IMR-90 (cell line): ENCODE results near the gene LRIG1. TPM values are rescaled to one million over a fixed set of nuclear protein-coding genes. Genes with fewer than 3 reads are reported as not detected.

Source experiments
- ATAC-seq: fragments of 200-7000 bp; cut with Tn5 transposase; 2 replicates; pipeline ENCODE4 v1.9.1; 2020; ENCODE audit warnings: low read depth, mild to moderate bottlenecking, moderate library complexity
- BruUV-seq: library from RNA; stranded (reverse); fragments of 400-500 nt; replicated peaks from 2 replicates; lab custom pipeline; 2021; lab: Mats Ljungman, UMichigan
- CTCF ChIA-PET: fragments of 300-600 bp; formaldehyde crosslinking; extraction: SDS; loops from one replicate; lab custom pipeline; 2021; ENCODE audit warnings: antibody characterized with exemption; lab: Yijun Ruan, JAX
- POLR2A ChIA-PET: fragments of 300-600 bp; sonication (Branson Sonifier 250); formaldehyde crosslinking; loops from one replicate; lab custom pipeline; 2022; ENCODE audit warnings: antibody characterized with exemption; ENCODE audit not compliant: unreplicated experiment; lab: Charles Lee
- DNase-seq: peaks from one replicate; pipeline ENCODE4 v3.0.0; 2013
- H2AFZ ChIP-seq: replicated peaks from 2 replicates; pipeline ENCODE3; 2013; ENCODE audit warnings: low read length, mild to moderate bottlenecking; ENCODE audit not compliant: poor library complexity
- H2AK5ac ChIP-seq: 2 replicates; pipeline ENCODE4 v1.6.1; 2013; ENCODE audit warnings: low read depth, low read length, inconsistent platforms
- H2AK9ac ChIP-seq: replicated peaks from 2 replicates; pipeline ENCODE3; 2013; ENCODE audit warnings: mild to moderate bottlenecking, low read depth, low read length, moderate library complexity; ENCODE audit not compliant: poor library complexity
- H2BK120ac ChIP-seq: 2 replicates; pipeline ENCODE4 v1.6.1; 2013; ENCODE audit warnings: low read depth, low read length, inconsistent platforms
- H2BK15ac ChIP-seq: 3 replicates; pipeline ENCODE4 v1.6.1; 2013; ENCODE audit warnings: low read depth, low read length, inconsistent platforms
- H2BK20ac ChIP-seq: 2 replicates; pipeline ENCODE4 v1.6.1; 2013; ENCODE audit warnings: low read depth, mild to moderate bottlenecking, inconsistent platforms, low read length, moderate library complexity
- H2BK5ac ChIP-seq: 2 replicates; pipeline ENCODE4 v1.6.1; 2013; ENCODE audit warnings: mild to moderate bottlenecking, low read depth, low read length, inconsistent platforms; ENCODE audit not compliant: poor library complexity, severe bottlenecking
- H3K14ac ChIP-seq: replicated peaks from 2 replicates; pipeline ENCODE4 v1.6.1; 2013; ENCODE audit warnings: low read depth, low read length, inconsistent platforms
- H3K18ac ChIP-seq: 2 replicates; pipeline ENCODE4 v1.6.1; 2013; ENCODE audit warnings: low read depth, low read length, control low read depth
- H3K23ac ChIP-seq: 2 replicates; pipeline ENCODE4 v1.6.1; 2013; ENCODE audit warnings: low read depth, low read length, inconsistent platforms
- H3K27ac ChIP-seq: 2 replicates; pipeline ENCODE4 v1.5.1; 2013; ENCODE audit warnings: mild to moderate bottlenecking, control low read depth, low read length; ENCODE audit not compliant: insufficient read depth
- H3K27me3 ChIP-seq: 2 replicates; pipeline ENCODE4 v1.6.1; 2013; ENCODE audit warnings: low read length; ENCODE audit not compliant: control insufficient read depth, insufficient read depth
- H3K36me3 ChIP-seq: 2 replicates; pipeline ENCODE4 v1.6.1; 2013; ENCODE audit warnings: low read length, mixed read lengths; ENCODE audit not compliant: control insufficient read depth, insufficient read depth
- H3K4ac ChIP-seq: 2 replicates; pipeline ENCODE4 v1.6.1; 2013; ENCODE audit warnings: low read depth, low read length, inconsistent platforms
- H3K4me1 ChIP-seq: 2 replicates; pipeline ENCODE4 v1.6.1; 2013; ENCODE audit warnings: low read length, mixed read lengths; ENCODE audit not compliant: control insufficient read depth, insufficient read depth
- H3K4me2 ChIP-seq: 2 replicates; pipeline ENCODE4 v1.6.1; 2013; ENCODE audit warnings: low read depth, mild to moderate bottlenecking, control low read depth, low read length, moderate library complexity
- H3K4me3 ChIP-seq: 2 replicates; pipeline ENCODE4 v1.5.1; 2013; ENCODE audit warnings: low read depth, mild to moderate bottlenecking, control low read depth, low read length, moderate library complexity; ENCODE audit not compliant: insufficient read depth
- H3K56ac ChIP-seq: 2 replicates; pipeline ENCODE4 v1.6.1; 2013; ENCODE audit warnings: low read length, inconsistent platforms; ENCODE audit not compliant: insufficient read depth; ENCODE audit errors: extremely low read depth
- H3K79me1 ChIP-seq, 2 experiments: 2 replicates each; pipeline ENCODE4 v1.6.1; 2013; ENCODE audit warnings: low read length in 2 of 2, inconsistent platforms in 1 of 2, low read depth in 1 of 2
- H3K9ac ChIP-seq: 2 replicates; pipeline ENCODE4 v1.6.1; 2013; ENCODE audit warnings: low read depth, low read length, control low read depth
- H3K9me1 ChIP-seq: 2 replicates; pipeline ENCODE4 v1.6.1; 2013; ENCODE audit warnings: low read length, inconsistent platforms; ENCODE audit not compliant: insufficient read depth
- H3K9me3 ChIP-seq: 2 replicates; pipeline ENCODE4 v1.6.1; 2013; ENCODE audit warnings: low read length; ENCODE audit not compliant: control insufficient read depth, insufficient read depth
- H4K20me1 ChIP-seq: 2 replicates; pipeline ENCODE4 v1.6.1; 2013; ENCODE audit warnings: low read length, inconsistent platforms; ENCODE audit not compliant: insufficient read depth
- H4K5ac ChIP-seq: 2 replicates; pipeline ENCODE4 v1.6.1; 2013; ENCODE audit warnings: mild to moderate bottlenecking, low read depth, low read length, control low read depth
- H4K8ac ChIP-seq, 2 experiments: 2 replicates each; pipeline ENCODE4 v1.6.1; 2013; ENCODE audit warnings: low read depth in 2 of 2, low read length in 2 of 2, control low read depth in 1 of 2, inconsistent platforms in 1 of 2
- H4K91ac ChIP-seq: 2 replicates; pipeline ENCODE4 v1.6.1; 2013; ENCODE audit warnings: low read depth, low read length, inconsistent platforms; ENCODE audit not compliant: insufficient read depth
- BHLHE40 ChIP-seq: fragments of 150-350 bp; IDR thresholded peaks from 2 replicates; pipeline ENCODE4 v1.6.1; 2016; ENCODE audit warnings: mild to moderate bottlenecking, low read depth, low read length
- MAFK ChIP-seq: IDR thresholded peaks from 2 replicates; pipeline ENCODE4 v1.6.1; 2012; ENCODE audit warnings: low read depth, low read length, improper control_type of control experiment
- NFE2L2 ChIP-seq: fragments of 150-350 bp; IDR thresholded peaks from 2 replicates; pipeline ENCODE4 v1.6.1; 2016; ENCODE audit warnings: low read depth, mild to moderate bottlenecking, low read length
- WGBS, 2 experiments: methylation state at CpG; one replicate each; pipeline versions ENCODE4 v1.1.5 to v1.1.7; 2013; ENCODE audit warnings: missing lambda C conversion rate in 2 of 2; ENCODE audit not compliant: insufficient read length in 1 of 2; ENCODE audit errors: extremely low coverage in 2 of 2; 5-methylcytosine and 5-hydroxymethylcytosine counted together
- dilution Hi-C: fragments of 300-500 bp; cut with HindIII; formaldehyde crosslinking; loops from one replicate; pipeline ENCODE4 v1.14.3; 2018; ENCODE audit warnings: low sequenced_read_pairs; ENCODE audit not compliant: unreplicated experiment
- in situ Hi-C: fragments of 300-500 bp; cut with MboI; formaldehyde crosslinking; loops from 3 replicates; pipeline ENCODE4 v1.14.3; 2019; ENCODE audit warnings: low sequenced_read_pairs, inconsistent platforms, mixed read lengths
- intact Hi-C: fragments of 100-400 bp; cut with micrococcal nuclease; formaldehyde crosslinking; loops from 2 replicates; pipeline ENCODE4 v1.10.0; 2022
- polyA plus RNA-seq, 3 experiments: library from polyadenylated mRNA; depleted of rRNA; stranded (reverse); fragments of >200 nt; gene quantifications; 2 replicates each; pipeline ENCODE4 v1.2.3, GENCODE V29; 2012; ENCODE audit warnings: low replicate concordance in 1 of 3
- total RNA-seq: library from RNA; depleted of rRNA; stranded (reverse); fragments of >200 nt; gene quantifications from 2 replicates; pipeline ENCODE4 v1.2.3, GENCODE V29; 2012
- TF ChIP-seq, protein P1 (sequence below): fragments of 150-350 bp; IDR thresholded peaks from 2 replicates; pipeline ENCODE4 v1.6.1; 2017; ENCODE audit warnings: mild to moderate bottlenecking, antibody characterized with exemption, low read length, low read depth
- TF ChIP-seq, protein P2 (sequence below): fragments of 150-350 bp; IDR thresholded peaks from 2 replicates; pipeline ENCODE4 v1.6.1; 2016; ENCODE audit warnings: low read depth, mild to moderate bottlenecking, low read length, moderate library complexity, borderline replicate concordance

The LRIG1 gene
- total and polyA plus RNA-seq, 2 of the 4 experiments (the other 2 are of a cell fraction), result 62.8 to 87.8 TPM

DNA sequence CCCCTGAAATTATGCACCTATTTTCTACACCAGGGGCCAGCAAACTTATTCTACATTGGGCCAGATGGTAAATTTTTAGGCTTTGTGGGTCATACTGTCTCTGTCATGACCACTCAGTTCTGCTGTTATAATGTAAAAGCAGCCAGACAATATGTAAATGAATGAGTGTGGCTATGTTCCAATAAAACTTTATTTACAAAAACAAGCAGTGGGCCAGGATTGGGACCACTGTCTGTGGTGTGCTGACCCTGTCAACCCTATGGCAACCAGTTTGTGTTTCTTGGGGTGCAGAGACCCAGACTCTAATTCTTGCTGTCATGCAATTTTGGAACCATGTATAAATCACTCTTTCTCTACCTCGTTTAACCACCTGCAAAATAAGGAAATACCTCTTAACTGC, 74.7 kb downstream of the LRIG1 start:
- Histone ChIP-seq H2AFZ (no peak overlapping the region), H3K27ac (no peak overlapping the region), H3K79me1 (peaks cover 41 to 70% of the 10 kb centered on the region in 2 experiments), H2BK15ac (peak overlapping the region; percentile 24; the same call in 1 of the 3 replicates), H2AK9ac (no peak overlapping the region), H2BK5ac (no peak overlapping the region), H3K4me3 (no peak overlapping the region), H4K8ac (no peak overlapping the region), H3K4ac (no peak overlapping the region), H3K14ac (no peak overlapping the region), H4K91ac (no peak overlapping the region), H2BK20ac (0 out of 2 replicates have a peak overlapping the region, but pooled peaks have one; percentile 34), H2AK5ac (peak overlapping the region; percentile 76; the same call in 1 of the 2 replicates), H4K20me1 (peaks cover 5% of the 10 kb centered on the region), H3K4me2 (no peak overlapping the region), H3K9me1 (peaks cover 24% of the 10 kb centered on the region), H3K18ac (no peak overlapping the region), H3K4me1 (peaks cover 27% of the 10 kb centered on the region), H3K27me3 (no peaks in the 10 kb centered on the region), H3K56ac (no peak overlapping the region), H3K9me3 (peaks cover 5% of the 10 kb centered on the region; the same call in 1 of the 2 replicates), H2BK120ac (no peak overlapping the region), H3K23ac (no peak overlapping the region), H3K36me3 (peaks cover 5% of the 10 kb centered on the region; the same call in 1 of the 2 replicates), H3K9ac (no peak overlapping the region), H4K5ac (no peak overlapping the region)
- in situ Hi-C loops, result no loop called here
- DNase-seq (no peak), ATAC-seq (no peak)
- CTCF ChIA-PET, result no interaction called here
- dilution Hi-C loops, result no loop called here
- no TSS peak for BruUV-seq
- POLR2A ChIA-PET, result no interaction called here
- 100% methylated on average over 1 of the region's 1 CpG; no CpG with 5 or more reads in 1 of the 2 experiments for WGBS, 2 experiments
- TF ChIP-seq MAFK (no peak), NFE2L2 (no peak), BHLHE40 (no peak)
- TF ChIP-seq, protein P1, sequence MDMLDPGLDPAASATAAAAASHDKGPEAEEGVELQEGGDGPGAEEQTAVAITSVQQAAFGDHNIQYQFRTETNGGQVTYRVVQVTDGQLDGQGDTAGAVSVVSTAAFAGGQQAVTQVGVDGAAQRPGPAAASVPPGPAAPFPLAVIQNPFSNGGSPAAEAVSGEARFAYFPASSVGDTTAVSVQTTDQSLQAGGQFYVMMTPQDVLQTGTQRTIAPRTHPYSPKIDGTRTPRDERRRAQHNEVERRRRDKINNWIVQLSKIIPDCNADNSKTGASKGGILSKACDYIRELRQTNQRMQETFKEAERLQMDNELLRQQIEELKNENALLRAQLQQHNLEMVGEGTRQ, result no peak
- TF ChIP-seq, protein P2, sequence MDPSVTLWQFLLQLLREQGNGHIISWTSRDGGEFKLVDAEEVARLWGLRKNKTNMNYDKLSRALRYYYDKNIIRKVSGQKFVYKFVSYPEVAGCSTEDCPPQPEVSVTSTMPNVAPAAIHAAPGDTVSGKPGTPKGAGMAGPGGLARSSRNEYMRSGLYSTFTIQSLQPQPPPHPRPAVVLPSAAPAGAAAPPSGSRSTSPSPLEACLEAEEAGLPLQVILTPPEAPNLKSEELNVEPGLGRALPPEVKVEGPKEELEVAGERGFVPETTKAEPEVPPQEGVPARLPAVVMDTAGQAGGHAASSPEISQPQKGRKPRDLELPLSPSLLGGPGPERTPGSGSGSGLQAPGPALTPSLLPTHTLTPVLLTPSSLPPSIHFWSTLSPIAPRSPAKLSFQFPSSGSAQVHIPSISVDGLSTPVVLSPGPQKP, result no peak
- intact Hi-C loops, result loop anchor here (5.0 kb wide), 1 partner anchor 46 kb away; no protein-coding TSS in a partner anchor
